Activated B cell treated with CpG ODN at 0.5 μM for 24 hours (primary cell): ENCODE results near the gene DNAH1. TPM values are rescaled to one million over a fixed set of nuclear protein-coding genes. Genes with fewer than 3 reads are reported as not detected.

Experiments used
- ATAC-seq: fragments of 200-7000 bp; cut with Tn5 transposase; one replicate; pipeline ENCODE4 v1.10.0; 2021; ENCODE audit warnings: low read depth, mild to moderate bottlenecking, moderate library complexity
- CTCF ChIA-PET: fragments of 350-600 bp; sonication (Branson Sonifier 250); formaldehyde crosslinking; loops from one replicate; lab custom pipeline; 2021; ENCODE audit warnings: antibody characterized with exemption; lab: Charles Lee
- POLR2A ChIA-PET: fragments of 350-600 bp; sonication (Branson Sonifier 250); formaldehyde crosslinking; loops from one replicate; lab custom pipeline; 2021; ENCODE audit warnings: antibody characterized with exemption; lab: Charles Lee
- DNase-seq: peaks from one replicate; pipeline ENCODE4 v3.0.0; 2022
- H3K27ac Mint-ChIP-seq: one replicate; pipeline ENCODE4 v1.8.0; 2020; ENCODE audit warnings: mixed read lengths
- H3K27me3 Mint-ChIP-seq: one replicate; pipeline ENCODE4 v1.8.0; 2021; ENCODE audit warnings: mixed read lengths
- H3K36me3 Mint-ChIP-seq: one replicate; pipeline ENCODE4 v1.8.0; 2021; ENCODE audit warnings: low read depth, mixed read lengths
- H3K4me1 Mint-ChIP-seq: one replicate; pipeline ENCODE4 v1.8.0; 2021; ENCODE audit warnings: mixed read lengths
- H3K4me3 Mint-ChIP-seq: one replicate; pipeline ENCODE4 v1.8.0; 2020; ENCODE audit warnings: mild to moderate bottlenecking, mixed read lengths
- H3K9me3 Mint-ChIP-seq: one replicate; pipeline ENCODE4 v1.8.0; 2020; ENCODE audit warnings: mixed read lengths
- intact Hi-C: fragments of 100-400 bp; cut with micrococcal nuclease; formaldehyde crosslinking; loops from one replicate; pipeline ENCODE4 v1.15.1; 2024
- total RNA-seq: library from RNA; stranded (reverse); gene quantifications from 2 replicates; pipeline ENCODE4 v1.2.3, GENCODE V29; 2022
- TF ChIP-seq, protein P1 (sequence below): fragments of 200-600 bp; IDR thresholded peaks from one replicate; pipeline ENCODE4 v1.8.0; 2022; ENCODE audit warnings: antibody characterized with exemption, mild to moderate bottlenecking

DNAH1 gene
- total RNA-seq, 1 donor from 2014 or later = 25.8 TPM

DNA sequence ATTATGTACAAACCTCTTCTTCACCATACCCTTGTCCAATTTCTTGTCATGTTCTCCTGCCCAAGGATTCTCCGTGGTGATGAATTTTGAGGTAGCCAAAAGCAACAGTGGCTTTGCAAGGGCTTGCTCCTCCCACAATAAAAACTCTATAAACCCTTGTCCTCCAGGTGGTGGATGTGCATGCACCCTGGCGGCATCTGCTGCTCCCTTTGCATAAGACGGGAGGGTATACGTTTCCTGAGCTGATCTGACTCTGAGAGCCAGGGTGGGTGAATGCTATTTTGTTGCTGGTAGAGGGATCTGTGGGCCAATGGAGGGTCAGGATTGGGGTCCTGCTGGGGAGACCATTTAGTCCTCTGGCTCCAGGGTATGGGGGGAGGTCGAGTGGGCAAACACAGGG, 5.4 kb downstream of the DNAH1 start:
- Mint-ChIP-seq H3K4me3 (no peak overlapping the region), H3K36me3 (peaks cover 4% of the 10 kb centered on the region), H3K27ac (no peak overlapping the region), H3K9me3 (no peaks in the 10 kb centered on the region), H3K4me1 (peaks cover 18% of the 10 kb centered on the region), H3K27me3 (no peaks in the 10 kb centered on the region)
- ChIA-PET CTCF (no interaction called here), POLR2A (no interaction called here)
- ATAC-seq = no peak
- no peak for DNase-seq
- intact Hi-C loops = no loop called here
- TF ChIP-seq, protein P1, sequence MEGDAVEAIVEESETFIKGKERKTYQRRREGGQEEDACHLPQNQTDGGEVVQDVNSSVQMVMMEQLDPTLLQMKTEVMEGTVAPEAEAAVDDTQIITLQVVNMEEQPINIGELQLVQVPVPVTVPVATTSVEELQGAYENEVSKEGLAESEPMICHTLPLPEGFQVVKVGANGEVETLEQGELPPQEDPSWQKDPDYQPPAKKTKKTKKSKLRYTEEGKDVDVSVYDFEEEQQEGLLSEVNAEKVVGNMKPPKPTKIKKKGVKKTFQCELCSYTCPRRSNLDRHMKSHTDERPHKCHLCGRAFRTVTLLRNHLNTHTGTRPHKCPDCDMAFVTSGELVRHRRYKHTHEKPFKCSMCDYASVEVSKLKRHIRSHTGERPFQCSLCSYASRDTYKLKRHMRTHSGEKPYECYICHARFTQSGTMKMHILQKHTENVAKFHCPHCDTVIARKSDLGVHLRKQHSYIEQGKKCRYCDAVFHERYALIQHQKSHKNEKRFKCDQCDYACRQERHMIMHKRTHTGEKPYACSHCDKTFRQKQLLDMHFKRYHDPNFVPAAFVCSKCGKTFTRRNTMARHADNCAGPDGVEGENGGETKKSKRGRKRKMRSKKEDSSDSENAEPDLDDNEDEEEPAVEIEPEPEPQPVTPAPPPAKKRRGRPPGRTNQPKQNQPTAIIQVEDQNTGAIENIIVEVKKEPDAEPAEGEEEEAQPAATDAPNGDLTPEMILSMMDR = no peak

DNA sequence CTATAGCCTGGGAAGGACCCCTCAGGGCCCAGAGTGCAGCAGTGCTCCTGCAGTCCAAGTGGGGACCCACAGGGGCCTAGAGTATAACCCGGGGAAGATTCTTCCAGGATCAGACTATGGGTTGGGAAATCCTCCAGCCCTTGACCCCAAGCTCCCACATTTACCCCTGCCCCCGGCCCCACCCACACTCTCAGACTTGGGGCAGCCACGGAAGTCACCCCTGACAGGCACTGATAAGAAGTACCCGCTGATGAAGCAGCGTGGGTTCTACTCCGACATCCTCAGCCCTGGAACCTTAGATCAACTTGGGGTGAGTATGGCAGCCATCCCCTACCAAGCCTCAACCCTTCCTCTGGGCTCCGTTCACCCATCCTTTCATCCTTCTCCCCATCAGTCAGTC, 6.3 kb downstream of the DNAH1 start:
- Mint-ChIP-seq H3K27me3 (no peaks in the 10 kb centered on the region), H3K4me1 (peaks cover 8% of the 10 kb centered on the region), H3K36me3 (peaks cover 4% of the 10 kb centered on the region), H3K27ac (no peak overlapping the region), H3K4me3 (no peak overlapping the region), H3K9me3 (no peaks in the 10 kb centered on the region)
- CTCF ChIA-PET = interaction anchor here (0.9 kb wide), 1 partner anchor 102 kb away, joined by 3 read pairs; no protein-coding TSS in a partner anchor
- intact Hi-C loops = no loop called here
- DNase-seq = no peak
- no peak for ATAC-seq
- TF ChIP-seq, protein P1 = no peak
- POLR2A ChIA-PET = no interaction called here

DNA sequence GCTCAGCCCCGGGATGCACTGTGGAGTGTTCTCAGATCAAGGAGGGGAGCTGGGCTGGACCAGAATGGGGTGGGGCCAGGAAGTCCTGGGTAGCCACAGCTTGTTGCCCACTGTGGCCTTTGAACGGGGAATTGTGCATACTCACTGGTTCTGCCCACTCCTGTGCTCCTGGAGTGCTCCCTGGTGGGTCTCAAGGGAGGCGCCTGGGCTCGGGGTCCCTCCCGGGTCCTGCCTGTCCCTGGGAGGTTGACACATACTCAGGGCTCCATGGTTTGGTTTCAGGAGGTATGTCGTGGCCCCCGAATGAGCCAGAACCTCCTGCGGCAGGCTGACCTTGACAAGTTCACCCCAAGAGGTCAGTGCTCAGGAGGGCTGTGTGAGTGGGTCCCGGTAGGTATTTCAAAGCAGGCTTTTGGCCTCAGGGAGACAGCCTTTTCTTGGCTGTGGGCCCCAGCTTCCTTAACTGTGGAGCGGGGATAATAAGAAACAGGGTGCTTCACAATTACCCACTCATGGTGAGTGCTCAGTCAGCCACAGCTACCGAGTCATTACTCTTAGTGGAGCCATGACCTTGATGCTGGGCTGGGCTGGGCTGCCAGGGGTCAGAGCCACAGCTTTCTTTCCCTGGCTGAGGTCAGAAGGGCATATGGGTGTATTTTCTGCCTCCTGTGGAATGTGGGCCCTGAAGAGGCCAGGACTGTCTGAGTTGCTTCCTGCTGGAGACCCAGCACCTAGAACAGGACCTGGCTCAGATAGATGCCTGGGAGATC, 7.6 kb downstream of the DNAH1 start:
- ATAC-seq = no peak

DNA sequence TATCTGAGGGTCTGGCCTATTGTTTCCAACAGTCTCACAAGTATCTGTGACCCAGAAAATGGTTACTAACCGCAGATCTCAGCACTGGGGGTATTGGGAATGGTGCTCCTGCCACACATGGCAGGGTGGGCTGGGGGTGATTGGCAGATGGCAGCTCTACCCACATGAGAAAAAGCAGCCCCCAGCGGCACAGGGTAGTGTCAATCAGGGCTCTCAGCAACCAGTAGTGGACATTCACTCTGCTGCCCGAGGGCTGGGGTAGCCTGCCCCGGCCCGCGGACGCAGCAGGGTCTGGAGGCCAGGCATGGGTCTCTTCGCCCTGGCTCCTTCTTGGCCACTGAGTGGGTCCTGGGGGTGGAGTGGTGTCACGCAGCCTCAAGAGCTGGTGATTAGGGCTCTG, 8.6 kb downstream of the DNAH1 start:
- ATAC-seq (no peak), DNase-seq (no peak)
- Mint-ChIP-seq H3K36me3 (peaks cover 7% of the 10 kb centered on the region), H3K4me3 (no peak overlapping the region), H3K27me3 (no peaks in the 10 kb centered on the region), H3K9me3 (no peaks in the 10 kb centered on the region), H3K4me1 (no peaks in the 10 kb centered on the region), H3K27ac (no peak overlapping the region)
- ChIA-PET CTCF (interaction anchor here (1.2 kb wide), 1 partner anchor 15 kb away, joined by 4 read pairs; no protein-coding TSS in a partner anchor), POLR2A (no interaction called here)
- intact Hi-C loops = no loop called here
- TF ChIP-seq, protein P1 = no peak

More for the DNA sequence above, 7.6 kb downstream of the DNAH1 start:
- intact Hi-C loops = no loop called here
- DNase-seq = no peak
- Mint-ChIP-seq H3K4me3 (no peak overlapping the region), H3K36me3 (peaks cover 7% of the 10 kb centered on the region), H3K27me3 (no peaks in the 10 kb centered on the region), H3K4me1 (no peaks in the 10 kb centered on the region), H3K9me3 (no peaks in the 10 kb centered on the region), H3K27ac (no peak overlapping the region)
- TF ChIP-seq, protein P1 = no peak
- CTCF ChIA-PET = no interaction called here
- POLR2A ChIA-PET = no interaction called here

DNA sequence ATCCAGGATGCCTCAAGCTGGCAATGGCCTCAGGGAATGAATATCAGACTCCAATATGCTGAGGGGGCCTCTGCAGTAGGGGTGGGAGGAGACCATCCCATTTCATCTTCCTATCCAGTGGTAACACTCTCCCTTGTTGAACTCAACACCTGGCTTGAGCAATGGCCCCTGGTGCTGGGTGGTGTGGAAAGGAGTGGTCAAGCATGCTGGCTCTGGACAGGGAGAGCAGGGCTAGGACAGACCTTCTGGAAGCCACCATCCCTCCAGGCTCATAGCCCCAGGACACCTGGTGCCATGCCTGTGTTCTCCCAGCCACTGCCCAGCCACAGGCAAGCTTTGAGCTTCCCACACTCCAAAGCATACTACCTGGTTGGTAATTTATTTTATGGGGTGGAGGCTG, 9.6 kb downstream of the DNAH1 start:
- ChIA-PET POLR2A (no interaction called here), CTCF (no interaction called here)
- DNase-seq (no peak), ATAC-seq (no peak)
- no peak overlapping the region for H3K27ac Mint-ChIP-seq
- H3K4me3 Mint-ChIP-seq = no peak overlapping the region
- TF ChIP-seq, protein P1 = no peak
- no peaks in the 10 kb centered on the region for H3K27me3 Mint-ChIP-seq
- H3K4me1 Mint-ChIP-seq = no peaks in the 10 kb centered on the region
- H3K9me3 Mint-ChIP-seq = no peaks in the 10 kb centered on the region
- peaks cover 7% of the 10 kb centered on the region for H3K36me3 Mint-ChIP-seq
- intact Hi-C loops = no loop called here
